Measurements from ENCODE around the gene PEA15. TPM values are rescaled to one million over a fixed set of nuclear protein-coding genes. Genes with fewer than 3 reads are reported as not detected.

PEA15 gene
- total and polyA plus RNA-seq, 4 donors, result 8.1 to 44.5 (median 11.1) TPM

- 91% methylated on average over 3 of the region's 3 CpGs for WGBS
- no peak for DNase-seq (ENCODE audit: low spot score)
- H3K9ac ChIP-seq (ENCODE audit: low read depth in 1 of 2, low read length in 2 of 2), result no peak overlapping the region
- TF ChIP-seq HNF4A (conservative IDR thresholded peaks at IDR 0.05) (no peak), RXRA (IDR thresholded peaks at IDR 0.05) (no peak), ATF3 (IDR thresholded peaks at IDR 0.05) (no peak), YY1 (IDR thresholded peaks at IDR 0.05) (no peak), EGR1 (IDR thresholded peaks at IDR 0.05; ENCODE audit: low read depth in 2 of 2) (no peak), HNF4G (IDR thresholded peaks at IDR 0.05) (no peak), RAD21 (IDR thresholded peaks at IDR 0.05) (no peak), FOXA1 (IDR thresholded peaks at IDR 0.05) (no peak), FOXA2 (IDR thresholded peaks at IDR 0.05) (no peak)
- no peaks in the 10 kb centered on the region for H3K27me3 ChIP-seq (ENCODE audit: control insufficient read depth in 4 of 4, insufficient read depth in 4 of 4, low read length in 3 of 4)
- H3K4me3 ChIP-seq (ENCODE audit: low read depth in 1 of 3, low read length in 3 of 3), result no peak overlapping the region
- no peaks in the 10 kb centered on the region for H3K9me3 ChIP-seq (ENCODE audit: control insufficient read depth in 4 of 4, low read length in 3 of 4)
- H3K4me1 ChIP-seq (ENCODE audit: control insufficient read depth in 4 of 4, insufficient read depth in 4 of 4, low read length in 3 of 4), result peaks cover 0 to 20% (median 14%) of the 10 kb centered on the region in 4 donors
- no peak overlapping the region for H3K27ac ChIP-seq (ENCODE audit: low read depth in 1 of 2, low read length in 2 of 2)
- H3K36me3 ChIP-seq (ENCODE audit: control insufficient read depth in 4 of 4, insufficient read depth in 3 of 4, low read depth in 1 of 4, low read length in 3 of 4), result peaks cover 9 to 92% (median 82%) of the 10 kb centered on the region in 4 donors
These were observed 17.4 kb downstream of the PEA15 start for GRCh38 chr1:160222546-160222945.

GRCh38 chr1:160224606-160225005 is 19.4 kb downstream of the PEA15 start:
- Histone ChIP-seq H3K27ac (ENCODE audit: low read depth in 1 of 2, low read length in 2 of 2) (no peak overlapping the region), H3K9me3 (ENCODE audit: control insufficient read depth in 4 of 4, low read length in 3 of 4) (no peaks in the 10 kb centered on the region), H3K9ac (ENCODE audit: low read depth in 1 of 2, low read length in 2 of 2) (no peak overlapping the region), H3K4me1 (ENCODE audit: control insufficient read depth in 4 of 4, insufficient read depth in 4 of 4, low read length in 3 of 4) (peaks cover 0 to 2% (median under 1%) of the 10 kb centered on the region in 4 donors), H3K4me3 (ENCODE audit: low read depth in 1 of 3, low read length in 3 of 3) (no peak overlapping the region), H3K36me3 (ENCODE audit: control insufficient read depth in 4 of 4, insufficient read depth in 3 of 4, low read depth in 1 of 4, low read length in 3 of 4) (peaks cover 5 to 91% (median 81%) of the 10 kb centered on the region in 4 donors), H3K27me3 (ENCODE audit: control insufficient read depth in 4 of 4, insufficient read depth in 4 of 4, low read length in 3 of 4) (no peaks in the 10 kb centered on the region)
- DNase-seq (ENCODE audit: low spot score), result no peak
- no peak for TF ChIP-seq EGR1 (IDR thresholded peaks at IDR 0.05; ENCODE audit: low read depth in 2 of 2)
- 94% methylated on average over 2 of the region's 2 CpGs for WGBS

GRCh38 chr1:160225345-160225744 is 20.2 kb downstream of the PEA15 start:
- DNase-seq (ENCODE audit: low spot score), result no peak
- WGBS, result 94% methylated on average over 2 of the region's 2 CpGs
- no peaks in the 10 kb centered on the region for H3K27me3 ChIP-seq (ENCODE audit: control insufficient read depth in 4 of 4, insufficient read depth in 4 of 4, low read length in 3 of 4)
- peaks cover 5 to 91% (median 85%) of the 10 kb centered on the region in 4 donors for H3K36me3 ChIP-seq (ENCODE audit: control insufficient read depth in 4 of 4, insufficient read depth in 3 of 4, low read depth in 1 of 4, low read length in 3 of 4)
- no peak for TF ChIP-seq CTCF (IDR thresholded peaks at IDR 0.05; ENCODE audit: low read depth, low read length, missing input control)
- no peak for TF ChIP-seq ZBTB33 (IDR thresholded peaks at IDR 0.05)
- TF ChIP-seq FOXA2 (IDR thresholded peaks at IDR 0.05), result no peak
- no peak for TF ChIP-seq RAD21 (IDR thresholded peaks at IDR 0.05)
- no peak for TF ChIP-seq SP1 (IDR thresholded peaks at IDR 0.05)
- TF ChIP-seq HNF4A (conservative IDR thresholded peaks at IDR 0.05), result no peak
- no peak for TF ChIP-seq EGR1 (IDR thresholded peaks at IDR 0.05; ENCODE audit: low read depth in 2 of 2)
- no peak for TF ChIP-seq FOXA1 (IDR thresholded peaks at IDR 0.05)
- no peak for TF ChIP-seq JUND (IDR thresholded peaks at IDR 0.05)
- no peak for TF ChIP-seq ATF3 (IDR thresholded peaks at IDR 0.05)
- H3K9me3 ChIP-seq (ENCODE audit: control insufficient read depth in 4 of 4, low read length in 3 of 4), result no peaks in the 10 kb centered on the region
- no peak overlapping the region for H3K27ac ChIP-seq (ENCODE audit: low read depth in 1 of 2, low read length in 2 of 2)
- H3K4me1 ChIP-seq (ENCODE audit: control insufficient read depth in 4 of 4, insufficient read depth in 4 of 4, low read length in 3 of 4), result peaks cover 0 to 2% (median 0%) of the 10 kb centered on the region in 4 donors
- H3K9ac ChIP-seq (ENCODE audit: low read depth in 1 of 2, low read length in 2 of 2), result no peak overlapping the region
- no peak overlapping the region for H3K4me3 ChIP-seq (ENCODE audit: low read depth in 1 of 3, low read length in 3 of 3)
